Measurements from ENCODE around the gene PFDN6. TPM values are rescaled to one million over a fixed set of nuclear protein-coding genes. Genes with fewer than 3 reads are reported as not detected.

Gene PFDN6
- total RNA-seq, 1 experiment from 2014 or later = 90.5 TPM

GRCh38 chr6:33292996-33293682 is 3.7 kb downstream of the PFDN6 start:
- Histone ChIP-seq H3K9me2 (ENCODE audit: insufficient read depth) (no peaks in the 10 kb centered on the region), H3K36me3 (ENCODE audit: control insufficient read depth in 1 of 2, insufficient read depth in 2 of 2, low read length in 2 of 2) (peaks cover 11 to 12% of the 10 kb centered on the region in 2 experiments; a peak in 3 of 4 replicates), H3K79me2 (ENCODE audit: insufficient read depth, low read length) (peaks cover 36% of the 10 kb centered on the region), H3K9ac (ENCODE audit: low read length) (no peak overlapping the region), H3K4me2 (ENCODE audit: low read length) (no peak overlapping the region), H3K27me3 (ENCODE audit: insufficient read depth, low read length) (no peaks in the 10 kb centered on the region), H3K9me3 (ENCODE audit: control insufficient read depth in 1 of 2, insufficient read depth in 1 of 2, low read depth in 1 of 2, low read length in 2 of 2) (no peaks in the 10 kb centered on the region), H3K27ac (ENCODE audit: low read depth, low read length) (no peak overlapping the region), H4K20me1 (ENCODE audit: insufficient read depth) (no peaks in the 10 kb centered on the region), H3K4me1 (ENCODE audit: control insufficient read depth in 1 of 2, insufficient read depth in 2 of 2, low read length in 2 of 2) (peaks cover 12 to 25% of the 10 kb centered on the region in 2 experiments), H2AFZ (ENCODE audit: low read depth, low read length, poor library complexity, severe bottlenecking) (no peak overlapping the region), H3K4me3 (replicated peaks in 1 of 2; ENCODE audit: low read depth in 1 of 2, low read length in 2 of 2) (no peak overlapping the region)
- POLR2A ChIA-PET = no interaction called here
- TF ChIP-seq RAD21 (IDR thresholded peaks at IDR 0.05; ENCODE audit: low read depth) = no peak
- TF ChIP-seq POLR2AphosphoS5 (IDR thresholded peaks at IDR 0.05; ENCODE audit: low read depth, low read length) = peak; percentile 6; the same call in 1 of the 2 replicates
- no peak for TF ChIP-seq FOSL1 (IDR thresholded peaks at IDR 0.05; ENCODE audit: low read depth)
- no peak for TF ChIP-seq EZH2 (IDR thresholded peaks at IDR 0.05)
- TF ChIP-seq JUND (IDR thresholded peaks at IDR 0.05) = no peak
- RAD21 ChIA-PET (ENCODE audit: low non-redundant PET in 1 of 2, low total read pairs in 2 of 2, uncharacterized antibody in 2 of 2, unreplicated experiment in 2 of 2) = no interaction called here
- DNase-seq (ENCODE audit: low read depth, low spot score) (no peak), ATAC-seq (no peak)
- intact Hi-C loops (cut with micrococcal nuclease) = no loop called here
- no TSS peak for BruUV-seq (replicated peaks)
- CTCF ChIA-PET = no interaction called here

GRCh38 chr6:33294086-33294823 is 4.9 kb downstream of the PFDN6 start:
- Histone ChIP-seq H3K27me3 (ENCODE audit: insufficient read depth, low read length) (no peaks in the 10 kb centered on the region), H3K4me2 (ENCODE audit: low read length) (no peak overlapping the region), H3K4me1 (ENCODE audit: control insufficient read depth in 1 of 2, insufficient read depth in 2 of 2, low read length in 2 of 2) (peaks cover 11 to 25% of the 10 kb centered on the region in 2 experiments), H3K9ac (ENCODE audit: low read length) (no peak overlapping the region), H4K20me1 (ENCODE audit: insufficient read depth) (no peaks in the 10 kb centered on the region), H3K4me3 (replicated peaks in 1 of 2; ENCODE audit: low read depth in 1 of 2, low read length in 2 of 2) (no peak overlapping the region), H3K9me2 (ENCODE audit: insufficient read depth) (no peaks in the 10 kb centered on the region), H3K27ac (ENCODE audit: low read depth, low read length) (no peak overlapping the region), H2AFZ (ENCODE audit: low read depth, low read length, poor library complexity, severe bottlenecking) (no peak overlapping the region), H3K79me2 (ENCODE audit: insufficient read depth, low read length) (peaks cover 31% of the 10 kb centered on the region), H3K9me3 (ENCODE audit: control insufficient read depth in 1 of 2, insufficient read depth in 1 of 2, low read depth in 1 of 2, low read length in 2 of 2) (no peaks in the 10 kb centered on the region), H3K36me3 (ENCODE audit: control insufficient read depth in 1 of 2, insufficient read depth in 2 of 2, low read length in 2 of 2) (peaks cover 11 to 12% of the 10 kb centered on the region in 2 experiments; a peak in 3 of 4 replicates)
- no peak for DNase-seq (ENCODE audit: low read depth, low spot score)
- no peak for ATAC-seq
- CTCF ChIA-PET = no interaction called here
- intact Hi-C loops (cut with micrococcal nuclease) = no loop called here
- POLR2A ChIA-PET = no interaction called here
- no TSS peak for BruUV-seq (replicated peaks)
- RAD21 ChIA-PET (ENCODE audit: low non-redundant PET in 1 of 2, low total read pairs in 2 of 2, uncharacterized antibody in 2 of 2, unreplicated experiment in 2 of 2) = no interaction called here
- TF ChIP-seq MAX (IDR thresholded peaks at IDR 0.05) = no peak
- TF ChIP-seq CEBPB (IDR thresholded peaks at IDR 0.05; ENCODE audit: low read depth) = no peak
- TF ChIP-seq SP1 (IDR thresholded peaks at IDR 0.05; ENCODE audit: low read depth) = no peak
- TF ChIP-seq POLR2A (IDR thresholded peaks at IDR 0.05; ENCODE audit: borderline replicate concordance, extremely low read depth, insufficient read depth, insufficient read length) = no peak
- no peak for TF ChIP-seq YY1 (IDR thresholded peaks at IDR 0.05; ENCODE audit: extremely low read depth, insufficient replicate concordance, low read depth, low read length)
- TF ChIP-seq TCF7L2 (IDR thresholded peaks at IDR 0.05; ENCODE audit: borderline replicate concordance, extremely low read depth, insufficient read depth, insufficient read length) = no peak
- no peak for TF ChIP-seq FOSL1 (IDR thresholded peaks at IDR 0.05; ENCODE audit: low read depth)
- no peak for TF ChIP-seq ZNF274 (IDR thresholded peaks at IDR 0.05; ENCODE audit: low read depth, low read length)
- TF ChIP-seq EZH2phosphoT487 (IDR thresholded peaks at IDR 0.05; ENCODE audit: borderline replicate concordance) = no peak
- TF ChIP-seq CBX3 (IDR thresholded peaks at IDR 0.05; ENCODE audit: low read depth) = no peak
- TF ChIP-seq JUND (IDR thresholded peaks at IDR 0.05) = no peak
- TF ChIP-seq REST (IDR thresholded peaks at IDR 0.05; ENCODE audit: low read depth) = no peak
- no peak for TF ChIP-seq ATF3 (IDR thresholded peaks at IDR 0.05)
- TF ChIP-seq ZFX (IDR thresholded peaks at IDR 0.05) = no peak
